Bone marrow (tissue), 2 donors: ENCODE results near the gene DENND6B.
A peak's percentile ranks its signal among the peaks of the same experiment; 100 is the strongest.
"Not testable (repeated sequence)": the region's sequence is repeated elsewhere in the genome, so short reads cannot be mapped to it uniquely, and the experiment has no call there.

Experiments used
- DNase-seq, 2 donors: peaks; one replicate each; lab custom pipeline; 2025; lab: John Stamatoyannopoulos, UW

DENND6B gene

DNA sequence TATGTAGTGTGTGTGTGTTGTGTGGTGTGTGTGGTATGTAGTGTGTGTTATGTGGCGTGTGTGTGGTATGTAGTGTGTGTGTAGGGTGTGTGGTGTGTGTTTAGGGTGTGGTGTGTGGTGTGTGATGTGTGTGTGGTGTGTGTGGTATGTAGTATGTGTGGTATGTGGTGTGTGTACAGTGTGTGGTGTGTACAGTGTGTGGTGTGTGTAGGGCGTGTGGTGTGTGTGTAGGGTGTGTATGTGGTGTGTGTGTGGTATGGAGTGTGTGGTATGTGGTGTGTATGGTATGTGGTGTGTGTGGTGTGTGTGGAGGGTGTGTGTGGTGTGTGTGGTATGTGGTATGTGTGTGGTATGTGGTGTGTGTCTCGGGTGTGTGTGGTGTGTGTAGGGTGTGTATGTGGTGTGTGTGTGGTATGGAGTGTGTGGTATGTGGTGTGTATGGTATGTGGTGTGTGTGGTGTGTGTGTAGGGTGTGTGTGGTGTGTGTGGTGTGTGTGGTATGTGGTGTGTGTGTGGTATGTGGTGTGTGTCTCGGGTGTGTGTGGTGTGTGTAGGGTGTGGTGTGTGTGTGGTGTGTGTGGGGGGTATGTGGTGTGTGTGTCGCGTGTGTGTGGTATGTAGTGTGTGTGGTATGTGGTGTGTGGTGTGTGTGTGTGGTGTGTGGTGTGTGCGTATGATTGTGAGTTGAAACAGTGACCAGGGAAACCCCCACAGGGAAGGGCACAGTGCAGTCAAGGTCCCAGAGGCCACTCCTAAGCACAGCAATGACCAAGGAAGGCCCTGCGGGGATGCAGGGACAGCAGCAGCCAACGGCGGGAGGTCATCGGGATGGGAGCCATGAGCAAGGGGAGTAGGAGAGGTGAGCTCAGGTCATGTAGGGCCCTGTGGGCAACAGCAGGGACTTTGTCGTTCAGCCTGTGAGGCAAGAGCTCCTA, 13.4 kb upstream of the DENND6B start:
- DNase-seq: no peak

DNA sequence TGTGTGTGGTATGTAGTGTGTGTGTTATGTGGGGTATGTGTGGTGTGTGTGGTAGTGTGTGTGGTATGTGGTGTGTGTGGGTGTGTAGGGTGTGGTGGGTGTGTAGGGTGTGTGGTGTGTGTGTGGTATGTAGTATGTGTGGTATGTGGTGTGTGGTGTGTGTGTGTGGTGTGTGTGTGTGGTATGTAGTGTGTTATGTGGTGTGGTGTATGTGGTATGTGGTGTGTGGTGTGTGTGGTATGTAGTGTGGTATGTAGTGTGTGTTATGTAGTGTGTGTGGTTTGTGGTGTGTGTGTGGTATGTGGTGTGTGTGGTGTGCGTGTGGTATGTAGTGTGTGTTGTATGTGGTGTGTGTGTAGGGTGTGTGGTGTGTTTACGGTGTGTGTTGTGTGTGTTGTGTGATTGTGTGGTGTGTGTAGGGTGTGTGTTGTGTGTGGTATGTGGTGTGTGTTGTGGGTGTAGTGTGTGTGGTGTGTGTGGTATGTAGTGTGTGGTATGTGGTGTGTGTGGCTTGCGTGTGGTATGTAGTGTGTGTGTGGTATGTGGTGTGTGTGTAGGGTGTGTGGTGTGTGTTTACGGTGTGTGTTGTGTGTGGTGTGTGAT, 12.1 kb upstream of the DENND6B start:
- DNase-seq: no peak

DNA sequence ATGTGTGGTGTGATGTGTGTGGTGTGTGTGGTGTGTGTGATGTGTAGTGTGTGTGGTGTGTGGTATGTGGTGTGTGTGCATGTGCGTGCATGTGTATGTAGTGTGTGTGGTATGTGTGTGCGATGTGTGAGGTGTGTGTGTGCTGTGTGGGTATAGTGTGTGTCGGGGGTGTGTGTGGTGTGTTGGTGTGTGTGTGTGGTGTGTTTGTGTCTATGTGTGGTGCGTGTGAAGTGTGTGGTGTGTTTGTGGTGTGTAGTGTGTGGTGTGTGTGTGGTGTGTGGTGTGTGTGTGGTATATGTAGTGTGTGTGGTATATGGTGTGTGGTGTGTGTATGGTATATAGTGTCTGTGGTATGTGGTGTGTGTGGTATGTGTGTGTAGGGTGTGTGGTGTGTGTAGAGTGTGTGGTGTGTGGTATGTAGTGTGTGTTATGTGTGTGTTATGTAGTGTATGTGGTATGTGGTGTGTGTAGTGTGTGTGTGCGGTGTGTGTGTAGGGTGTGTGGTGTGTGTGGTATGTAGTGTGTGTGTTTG, 11.3 kb upstream of the DENND6B start:
- no peak for DNase-seq

DNA sequence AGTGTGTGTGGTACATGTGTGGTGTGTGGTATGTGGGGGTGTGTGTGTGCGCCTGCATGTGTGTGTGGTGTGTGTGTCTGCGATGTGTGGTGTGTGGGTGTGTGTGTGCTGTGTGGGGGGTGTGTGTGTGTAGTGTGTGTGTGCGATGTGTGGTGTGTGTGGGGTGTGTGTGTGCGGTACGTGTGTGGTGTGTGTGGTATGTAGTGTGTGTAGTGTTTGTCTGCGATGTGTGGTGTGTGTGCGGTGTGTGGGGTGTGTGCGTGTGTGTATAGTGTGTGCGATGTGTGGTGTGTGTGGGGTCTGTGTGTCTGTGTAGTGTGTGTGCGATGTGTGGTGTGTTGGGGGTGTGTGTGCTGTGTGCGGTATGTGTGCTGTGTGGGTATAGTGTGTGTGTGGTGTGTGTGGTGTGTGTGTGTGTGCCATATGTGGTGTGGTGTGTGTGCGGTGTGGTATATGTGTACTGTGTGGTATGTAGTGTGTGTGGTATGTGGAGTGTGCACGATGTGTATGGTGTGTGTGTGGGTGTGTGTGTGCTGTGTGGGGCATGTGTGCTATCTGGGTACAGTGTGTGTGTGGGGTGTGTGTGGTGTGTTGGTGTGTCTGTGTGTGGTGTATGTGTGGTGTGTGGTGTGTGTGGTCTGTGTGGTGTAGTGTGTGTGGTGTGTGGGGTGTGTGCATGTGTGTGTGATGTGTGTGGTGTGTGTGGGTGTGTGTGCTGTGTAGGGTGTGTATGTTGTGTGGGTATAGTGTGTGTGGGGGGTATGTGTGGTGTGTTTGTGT, 10.6 kb upstream of the DENND6B start:
- DNase-seq: no peak

DNA sequence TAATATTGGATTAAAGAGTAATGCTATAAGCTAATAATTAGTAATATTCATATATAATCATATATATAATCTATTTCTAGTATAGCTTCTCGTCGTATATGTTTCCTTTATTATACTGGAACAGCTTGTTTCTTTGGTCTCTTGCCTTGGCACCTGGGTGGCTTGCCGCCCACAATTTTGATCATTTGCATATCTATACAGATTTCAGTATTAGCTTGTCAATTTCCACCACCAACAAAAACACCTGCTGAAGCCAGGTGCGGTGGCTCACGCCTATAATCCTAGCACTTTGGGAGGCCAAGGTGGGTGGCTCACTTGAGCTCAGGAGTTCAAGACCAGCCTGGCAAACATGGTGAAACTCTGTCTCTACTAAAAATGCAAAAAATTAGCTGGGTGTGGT, 7.6 kb upstream of the DENND6B start:
- not testable (repeated sequence) for DNase-seq

DNA sequence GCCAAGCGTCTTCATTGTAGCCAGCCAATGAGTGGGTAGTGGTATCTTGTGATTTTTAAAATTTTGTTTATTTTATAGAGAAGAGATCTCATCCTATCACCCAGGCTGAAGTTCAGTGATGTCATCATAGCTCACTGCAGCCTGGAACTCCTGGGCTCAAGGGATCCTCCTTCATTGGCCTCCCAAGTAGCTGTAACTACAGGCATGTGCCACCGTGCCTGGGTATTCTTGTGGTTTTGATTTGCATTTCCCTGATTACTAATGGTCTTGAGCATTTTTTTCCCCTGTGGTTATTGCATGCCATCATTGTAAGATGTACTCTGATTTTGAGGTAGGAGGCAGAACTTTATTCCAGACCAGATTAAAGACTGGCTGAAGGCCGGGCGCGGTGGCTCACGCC, 2.4 kb upstream of the DENND6B start:
- peak in 1 of 2 donors; percentile 24 for DNase-seq

DNA sequence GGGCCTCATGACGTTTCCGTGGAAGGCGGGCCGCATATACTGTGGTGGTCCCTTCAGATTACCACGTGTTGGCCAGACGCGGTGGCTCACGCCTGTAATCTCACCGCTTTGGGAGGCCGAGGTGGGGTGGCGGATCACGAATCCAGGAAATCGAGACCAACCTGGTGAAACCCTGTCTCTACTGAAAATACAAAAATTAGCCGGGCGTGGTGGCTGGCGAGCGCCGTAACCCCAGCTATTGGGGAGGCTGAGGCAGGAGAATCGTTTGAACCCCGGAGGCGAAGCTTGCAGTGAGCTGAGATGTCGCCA, 853 bp upstream of the DENND6B start:
- no peak for DNase-seq

DNA sequence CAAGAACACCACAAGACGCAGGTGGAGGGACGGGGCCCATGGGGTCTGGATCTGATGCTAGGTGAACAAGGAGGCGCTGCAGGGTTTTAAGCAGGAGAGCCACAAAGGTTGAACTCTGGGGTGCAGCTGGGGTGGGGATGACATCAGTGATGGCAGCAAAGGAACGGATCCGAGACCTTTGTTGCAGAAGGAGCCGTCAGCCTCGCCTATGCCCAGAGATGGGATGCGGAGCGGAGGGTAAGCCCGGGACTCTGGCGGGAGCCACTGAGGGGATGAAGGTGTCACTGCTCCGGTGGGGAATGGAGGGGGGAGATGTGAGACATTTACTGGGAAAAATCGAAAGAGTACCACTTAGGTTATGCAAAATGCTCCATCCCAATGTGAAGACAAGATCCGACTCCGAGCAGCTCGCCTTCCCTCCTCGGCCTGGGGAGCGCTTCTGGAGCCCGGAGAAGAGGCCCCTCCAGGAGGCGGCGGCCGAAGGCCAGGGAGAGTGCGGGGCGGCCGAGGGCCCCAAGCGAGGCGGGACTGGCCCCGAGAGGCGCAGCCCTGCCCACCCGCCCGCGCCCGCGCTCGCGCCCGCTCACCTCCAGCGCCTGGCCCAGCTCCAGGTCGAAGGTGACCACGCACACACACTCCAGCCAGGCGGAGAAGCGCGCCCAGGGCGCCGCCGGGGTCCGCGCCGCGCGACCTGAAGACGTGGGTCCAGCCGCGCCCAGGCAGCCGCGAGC, 422 bp downstream of the DENND6B start:
- DNase-seq: no peak

DNA sequence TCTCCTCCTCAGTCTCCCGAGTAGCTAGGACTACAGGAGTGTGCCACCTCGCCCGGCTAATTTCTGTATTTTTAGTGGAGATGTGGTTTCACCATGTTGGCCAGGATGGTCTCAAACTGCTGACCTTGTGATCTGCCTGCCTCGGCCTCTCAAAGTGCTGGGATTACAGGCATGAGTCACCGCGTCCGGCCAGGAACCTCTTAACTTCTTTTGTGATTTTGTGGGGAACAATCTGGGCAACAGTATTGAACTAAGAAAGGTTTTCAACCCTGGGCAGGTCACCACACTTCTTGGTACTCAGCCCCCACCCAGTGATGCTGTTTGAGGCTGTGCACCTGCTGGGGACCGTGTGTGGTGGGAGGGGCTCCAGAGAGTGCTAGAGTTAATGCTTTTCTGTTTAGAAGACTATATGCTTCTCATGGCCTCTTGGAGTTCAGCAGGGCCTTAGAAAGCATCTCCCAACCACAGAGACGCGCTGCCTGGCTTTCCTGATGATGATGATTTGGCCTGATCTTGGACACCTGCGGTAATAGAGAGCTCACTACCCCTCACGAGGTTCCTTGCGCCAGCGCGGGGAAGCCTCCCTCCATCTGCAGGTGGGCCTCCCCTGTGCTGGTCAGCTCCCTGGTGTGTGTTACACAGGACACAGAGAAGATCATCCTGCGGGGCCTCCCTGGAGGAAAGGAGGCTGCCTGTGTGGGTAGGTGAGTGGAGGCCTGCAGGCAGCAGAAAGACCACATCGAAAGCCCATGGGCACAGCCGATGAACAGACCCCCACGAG, 1.2 kb downstream of the DENND6B start:
- no peak for DNase-seq

DNA sequence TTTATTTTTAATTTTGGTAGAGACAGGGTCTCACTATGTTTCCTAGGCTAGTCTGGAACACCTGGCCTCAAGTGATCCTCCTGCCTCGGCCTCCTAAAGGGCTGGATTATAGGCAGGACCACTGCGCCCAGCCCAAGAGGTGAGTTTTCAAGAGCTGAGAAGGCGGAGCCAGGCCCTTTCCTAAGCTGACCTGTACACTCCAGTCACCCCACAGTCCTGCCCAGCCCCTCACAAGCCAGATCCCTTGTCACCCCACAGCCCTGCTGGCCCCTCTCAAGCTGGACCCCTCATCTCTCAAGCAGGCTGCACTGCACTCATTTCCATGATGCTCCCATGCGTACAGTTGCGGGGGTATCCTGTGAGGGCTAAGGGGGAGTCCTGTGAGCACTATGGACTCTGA, 2.9 kb downstream of the DENND6B start:
- no peak for DNase-seq

DNA sequence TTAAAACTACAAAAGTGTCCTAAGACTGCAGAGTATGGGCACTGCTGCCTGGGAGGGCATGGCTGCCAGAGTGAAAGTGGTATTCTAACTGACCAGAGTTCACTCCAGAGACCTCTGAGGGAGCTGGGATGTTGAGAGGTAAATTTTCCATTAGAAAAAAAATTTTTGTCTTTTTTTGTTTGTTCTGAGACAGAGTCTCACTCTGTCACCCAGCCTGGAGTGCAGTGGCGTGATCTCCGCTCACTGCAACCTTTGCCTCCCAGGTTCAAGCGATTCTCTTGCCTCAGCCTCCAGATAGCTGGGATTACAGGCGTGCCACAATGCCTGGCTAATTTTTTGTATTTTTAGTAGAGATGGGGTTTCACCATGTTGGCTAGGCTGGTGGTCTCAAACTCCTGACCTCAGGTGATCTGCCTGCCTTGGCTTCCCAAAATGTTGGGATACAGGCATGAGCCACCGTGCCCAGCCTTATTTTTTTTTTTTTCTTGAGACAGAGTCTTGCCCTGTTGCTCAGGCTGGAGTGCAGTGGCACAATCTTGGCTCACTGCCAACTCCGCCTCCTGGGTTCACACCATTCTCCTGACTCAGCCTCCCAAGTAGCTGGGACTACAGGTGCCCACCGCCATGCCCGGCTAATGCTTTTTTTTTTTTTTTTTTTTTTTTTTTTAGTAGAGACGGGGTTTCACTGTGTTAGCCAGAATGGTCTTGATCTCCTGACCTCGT, 4.3 kb downstream of the DENND6B start:
- not testable (repeated sequence) for DNase-seq

DNA sequence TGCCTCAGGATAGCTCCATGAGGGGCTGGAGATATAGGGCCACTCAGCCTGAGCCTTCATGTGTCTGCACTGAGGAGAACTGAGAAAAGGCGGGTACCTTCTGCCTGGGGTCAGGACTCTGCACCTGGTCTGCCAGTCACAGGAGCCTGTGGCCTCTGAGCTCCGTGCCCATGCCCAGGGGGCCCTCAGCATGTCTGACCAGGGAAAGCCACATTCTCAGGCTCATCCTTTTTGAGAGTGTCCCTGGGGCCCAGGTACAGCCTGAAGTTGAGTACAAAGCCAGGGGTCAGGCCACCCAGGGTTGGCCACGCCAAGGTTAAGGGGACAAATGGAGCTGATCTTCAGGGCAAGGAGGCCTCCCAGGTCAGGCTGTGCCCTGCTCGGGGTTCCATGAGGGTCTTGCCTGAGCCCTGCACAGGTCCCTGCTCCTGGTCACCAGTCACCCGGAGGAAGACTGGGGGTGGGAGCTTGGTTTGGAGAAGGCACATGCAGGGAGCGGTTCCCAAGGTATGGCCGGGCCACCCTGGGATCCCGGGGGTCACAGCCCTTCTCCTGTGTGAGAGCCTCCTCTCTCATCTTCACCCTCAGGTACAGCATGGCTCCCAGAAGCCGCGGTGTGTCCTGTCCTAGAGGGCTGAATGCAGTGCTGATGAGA, 6.0 kb downstream of the DENND6B start:
- no peak for DNase-seq

DNA sequence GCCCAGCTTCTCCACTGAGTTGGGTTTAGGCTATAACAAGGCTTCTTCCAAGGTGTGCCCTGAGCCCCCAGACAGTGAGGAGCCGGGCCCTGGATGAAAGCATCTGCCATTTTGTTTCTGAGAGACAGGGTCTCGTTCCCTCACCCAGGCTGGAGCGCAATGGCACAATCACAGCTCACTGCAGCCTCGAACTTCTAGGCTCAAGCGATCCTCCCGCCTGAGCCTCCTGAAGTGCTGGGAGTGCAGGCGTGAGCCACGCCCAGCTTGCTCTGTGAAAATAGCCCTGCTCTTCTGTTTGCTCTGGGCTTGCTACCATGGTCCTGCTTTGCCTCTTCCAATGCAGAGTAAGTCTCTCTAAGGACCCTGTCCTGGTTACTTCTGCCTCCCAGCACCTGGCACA, 6.7 kb downstream of the DENND6B start:
- no peak for DNase-seq

DNA sequence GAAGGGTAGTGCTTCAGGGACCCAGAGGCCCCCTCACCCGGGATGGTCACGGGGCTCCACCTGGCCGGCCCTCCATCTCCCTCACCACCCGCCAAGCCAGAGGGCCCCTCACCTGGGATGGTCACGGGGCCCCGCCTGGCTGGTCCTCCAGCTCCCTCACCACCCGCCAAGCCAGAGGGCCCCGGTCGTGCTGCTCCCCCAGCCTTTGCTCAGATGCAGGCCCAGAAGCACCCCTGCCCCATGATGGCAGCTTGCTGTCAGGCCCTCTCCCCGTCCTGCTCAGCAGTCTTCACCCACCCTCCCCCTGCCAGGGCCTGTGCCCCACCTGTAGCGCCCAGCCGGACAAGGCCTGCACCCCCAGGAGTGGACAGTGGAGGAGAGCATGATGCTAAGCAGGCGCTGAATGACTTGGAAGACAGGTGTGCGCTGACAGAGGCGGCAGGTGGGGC, 7.3 kb downstream of the DENND6B start:
- DNase-seq: no peak

DNA sequence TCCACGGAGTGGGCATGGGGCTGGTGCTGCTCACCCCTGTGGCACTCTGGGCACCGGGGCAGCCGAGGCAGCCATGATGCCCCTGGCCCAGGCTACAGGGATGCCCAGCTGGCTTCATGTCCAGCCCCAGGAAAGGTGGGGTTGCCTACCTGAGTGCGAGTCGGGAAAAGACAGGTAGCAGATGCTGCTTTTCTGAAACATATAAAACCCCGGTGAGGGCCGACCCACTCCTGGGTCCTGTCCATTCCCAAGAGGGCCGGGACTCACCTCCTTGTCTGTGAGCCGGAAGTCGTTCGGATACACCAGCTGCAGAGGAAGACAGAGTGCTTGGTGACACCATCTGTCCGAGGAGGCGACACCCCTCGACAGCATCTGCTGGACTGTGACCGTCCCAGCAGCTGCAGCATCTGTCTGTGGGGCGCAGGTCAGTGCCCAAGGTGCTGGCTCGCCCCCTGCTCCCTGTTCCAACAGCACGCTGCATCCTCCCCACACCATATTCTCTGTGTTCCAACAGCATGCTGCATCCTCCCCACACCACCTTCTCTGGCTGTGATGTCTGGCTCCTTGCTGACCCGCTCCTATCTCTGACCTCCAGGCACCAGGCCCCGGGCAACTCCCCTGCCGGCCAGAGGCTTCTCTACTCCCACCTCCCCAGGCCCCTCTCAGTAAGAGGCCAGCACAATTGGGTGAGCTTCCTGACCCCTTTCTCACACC, 8.0 kb downstream of the DENND6B start:
- no peak for DNase-seq

DNA sequence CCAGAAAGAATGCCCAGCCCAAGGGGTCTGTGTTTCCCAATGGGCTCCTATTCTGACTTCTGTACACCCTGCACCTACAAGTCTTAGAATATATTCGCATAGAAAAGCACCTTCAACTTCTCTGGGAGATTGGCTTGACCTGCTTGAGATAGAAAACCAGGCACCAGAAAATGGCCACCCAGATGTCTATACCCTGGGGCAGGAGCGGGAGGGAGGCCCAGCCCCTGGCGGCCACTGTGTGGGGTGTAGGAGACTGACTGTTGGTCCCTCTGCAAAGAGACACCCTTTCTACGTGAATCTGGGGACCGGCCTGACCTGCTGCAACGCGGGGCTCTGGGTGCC, 8.5 kb downstream of the DENND6B start:
- no peak for DNase-seq

DNA sequence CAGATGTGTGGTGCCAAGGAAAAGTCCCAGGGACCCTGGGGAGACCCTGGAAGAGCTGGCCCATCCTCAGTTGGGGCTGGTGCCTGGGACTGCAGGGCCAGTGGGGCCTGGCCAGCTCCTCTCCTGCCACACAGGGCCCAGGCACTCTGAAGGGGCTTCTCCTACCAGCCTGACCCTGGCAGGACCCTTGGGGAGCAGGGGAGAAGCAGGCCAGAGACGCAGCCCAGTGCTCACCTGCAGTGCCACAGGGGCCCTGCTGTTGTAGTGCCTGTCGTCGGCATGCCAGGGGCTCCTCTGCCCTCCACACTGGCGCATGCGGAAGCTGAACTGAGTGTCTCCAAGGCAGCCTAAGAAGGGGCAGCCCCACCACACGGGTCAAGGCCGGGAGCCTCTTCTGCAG, 9.1 kb downstream of the DENND6B start:
- no peak for DNase-seq

DNA sequence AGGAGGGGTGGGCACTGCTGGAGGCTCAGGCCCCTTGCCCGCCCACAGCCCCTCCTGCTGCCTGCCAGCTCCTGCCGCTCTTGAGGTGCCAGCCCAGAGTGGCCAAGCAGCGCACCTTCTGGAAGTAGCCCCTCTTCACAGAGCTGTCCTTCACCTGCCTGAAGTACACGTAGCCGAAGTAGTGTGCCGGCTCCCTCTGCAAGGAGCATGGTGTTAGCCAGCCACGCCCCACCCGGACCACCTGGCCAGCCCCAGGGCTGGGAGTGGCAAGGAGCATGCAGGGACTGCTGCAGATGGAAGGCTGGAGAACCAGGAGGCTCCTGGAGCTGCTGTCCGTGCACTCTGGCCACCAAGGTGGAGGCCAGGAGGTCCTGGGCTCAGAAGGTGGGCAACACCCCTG, 9.6 kb downstream of the DENND6B start:
- no peak for DNase-seq
